Fibroblast of lung (primary cell): ENCODE results near the gene PER2. TPM values are rescaled to one million over a fixed set of nuclear protein-coding genes. Genes with fewer than 3 reads are reported as not detected.
"Not testable (repeated sequence)": the region's sequence is repeated elsewhere in the genome, so short reads cannot be mapped to it uniquely, and the experiment has no call there.

Experiments used
- DNase-seq, 2 donors: peaks; one replicate each; pipeline versions ENCODE4 v3.0.0 to v3.0.0-alpha.2; 2010; ENCODE audit warnings: low read depth in 2 of 2
- H2AFZ ChIP-seq: 2 replicates; pipeline ENCODE4 v1.5.1; 2012; ENCODE audit warnings: low read length, control low read depth, inconsistent platforms
- H3K27ac ChIP-seq: 2 replicates; pipeline ENCODE4 v1.5.1; 2011; ENCODE audit warnings: low read length, control low read depth; ENCODE audit not compliant: insufficient read depth
- H3K27me3 ChIP-seq: 2 replicates; pipeline ENCODE4 v1.5.1; 2011; ENCODE audit warnings: mild to moderate bottlenecking, low read length; ENCODE audit not compliant: control insufficient read depth, insufficient read depth
- H3K36me3 ChIP-seq: 2 replicates; pipeline ENCODE4 v1.5.1; 2011; ENCODE audit warnings: low read length; ENCODE audit not compliant: control insufficient read depth, insufficient read depth
- H3K4me1 ChIP-seq: 2 replicates; pipeline ENCODE4 v1.5.1; 2011; ENCODE audit warnings: low read length; ENCODE audit not compliant: control insufficient read depth, insufficient read depth; ENCODE audit errors: extremely low read depth
- H3K4me2 ChIP-seq: 2 replicates; pipeline ENCODE4 v1.5.1; 2011; ENCODE audit warnings: low read length, control low read depth; ENCODE audit not compliant: insufficient read depth; ENCODE audit errors: extremely low read depth
- H3K4me3 ChIP-seq, 4 experiments: fragments of 200-600 bp in 1 of 4; sonication (generic) in 1 of 4; replicated peaks in 1 of 4; 2 replicates each; pipeline ENCODE4 v1.5.1; 2011 to 2016; ENCODE audit warnings: low read length in 4 of 4, low read depth in 3 of 4, mild to moderate bottlenecking in 3 of 4, control low read depth in 2 of 4, inconsistent platforms in 1 of 4, mixed read lengths in 1 of 4; ENCODE audit not compliant: insufficient read depth in 1 of 4; ENCODE audit errors: control extremely low read depth in 1 of 4
- H3K79me2 ChIP-seq: 2 replicates; pipeline ENCODE4 v1.5.1; 2012; ENCODE audit warnings: mild to moderate bottlenecking, low read length, inconsistent platforms; ENCODE audit not compliant: control insufficient read depth, insufficient read depth
- H3K9ac ChIP-seq: 2 replicates; pipeline ENCODE4 v1.5.1; 2011; ENCODE audit warnings: mild to moderate bottlenecking, low read length, control low read depth; ENCODE audit not compliant: insufficient read depth
- H3K9me3 ChIP-seq: 2 replicates; pipeline ENCODE4 v1.5.1; 2012; ENCODE audit warnings: low read depth, low read length; ENCODE audit not compliant: control insufficient read depth, insufficient read depth
- H4K20me1 ChIP-seq: 2 replicates; pipeline ENCODE4 v1.5.1; 2011; ENCODE audit warnings: low read length; ENCODE audit not compliant: control insufficient read depth, insufficient read depth; ENCODE audit errors: extremely low read depth
- CTCF ChIP-seq, 2 donors: IDR thresholded peaks in 1 of 2; conservative IDR thresholded peaks in 1 of 2; 1 replicate in 1 of 2; 2 replicates in 1 of 2; pipeline ENCODE4 v1.5.1; 2011 to 2012; ENCODE audit warnings: low read length in 2 of 2, control low read depth in 1 of 2, inconsistent platforms in 1 of 2, low read depth in 1 of 2, mild to moderate bottlenecking in 1 of 2
- EZH2 ChIP-seq: IDR thresholded peaks from 2 replicates; pipeline ENCODE4 v1.5.1; 2012; ENCODE audit warnings: low read length, control low read depth, mild to moderate bottlenecking; ENCODE audit errors: missing control alignments
- polyA plus RNA-seq, 2 donors: library from polyadenylated mRNA; depleted of rRNA in 1 of 2; stranded (reverse) in 1 of 2; unstranded in 1 of 2; fragments of >200 nt; gene quantifications; 2 replicates each; pipeline ENCODE4 v1.2.1, GENCODE V29; 2011 to 2012; ENCODE audit warnings: missing spikeins in 1 of 2
- total RNA-seq: library from RNA; depleted of rRNA; stranded (reverse); fragments of >200 nt; gene quantifications from 2 replicates; pipeline ENCODE4 v1.2.1, GENCODE V29; 2014

The PER2 gene
- total and polyA plus RNA-seq, 2 donors (not counting 1 experiment from before 2014, with no cell fraction given) = 1.9 to 4.6 TPM

GRCh38 chr2:238313991-238314350 is 25.6 kb upstream of the PER2 start:
- Histone ChIP-seq H3K9me3 (no peaks in the 10 kb centered on the region), H3K36me3 (no peaks in the 10 kb centered on the region), H3K79me2 (no peaks in the 10 kb centered on the region), H2AFZ (no peak overlapping the region), H4K20me1 (no peaks in the 10 kb centered on the region), H3K9ac (no peak overlapping the region), H3K4me3 (no peak overlapping the region), H3K27me3 (no peaks in the 10 kb centered on the region), H3K27ac (no peak overlapping the region), H3K4me1 (no peaks in the 10 kb centered on the region), H3K4me2 (no peak overlapping the region)
- TF ChIP-seq CTCF (conservative IDR thresholded peaks at IDR 0.05 in 1 of 2, IDR thresholded peaks at IDR 0.05 in 1 of 2; ENCODE audit: low read depth in 1 of 2, low read length in 2 of 2) (no peak), EZH2 (no peak)
- no peak for DNase-seq

DNA sequence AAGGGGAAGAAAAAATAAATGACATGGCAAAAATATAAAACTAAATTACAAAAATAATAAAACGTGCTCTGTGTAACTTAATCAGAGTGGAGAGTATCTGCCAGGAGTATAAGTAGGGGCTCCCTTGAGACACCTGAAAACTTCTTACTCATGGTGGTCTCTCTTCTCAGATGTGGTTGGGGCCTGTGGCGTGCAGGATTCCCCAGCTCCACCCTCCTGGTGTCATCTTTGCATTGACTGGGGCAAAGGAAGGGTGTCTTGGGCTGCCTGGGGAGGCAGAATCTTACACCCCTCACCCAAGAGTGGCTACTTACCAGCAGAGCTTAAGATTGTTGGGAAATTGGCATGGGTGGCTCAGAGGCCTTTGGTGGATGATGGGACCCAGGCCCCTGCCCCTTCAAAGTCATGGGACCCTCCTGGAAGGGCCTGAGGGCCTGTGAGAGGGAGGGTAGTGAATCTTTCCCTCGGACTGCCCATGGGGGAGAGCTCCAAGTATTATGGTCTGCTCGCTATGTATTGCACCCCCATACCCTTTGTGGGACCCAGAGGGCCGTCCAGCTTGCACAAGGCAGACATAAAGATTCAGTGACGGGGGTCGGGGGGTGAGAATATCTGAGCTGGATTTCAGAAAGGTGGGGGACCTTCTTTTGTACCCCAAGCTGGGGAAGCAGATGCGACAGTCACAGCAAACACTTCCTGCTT is 25.0 kb upstream of the PER2 start:
- no peak for DNase-seq
- H3K27ac ChIP-seq = no peak overlapping the region
- no peak overlapping the region for H3K9ac ChIP-seq
- no peaks in the 10 kb centered on the region for H3K9me3 ChIP-seq
- no peaks in the 10 kb centered on the region for H3K27me3 ChIP-seq
- H3K4me2 ChIP-seq = no peak overlapping the region
- TF ChIP-seq CTCF (conservative IDR thresholded peaks at IDR 0.05 in 1 of 2, IDR thresholded peaks at IDR 0.05 in 1 of 2; ENCODE audit: low read depth in 1 of 2, low read length in 2 of 2) (no peak), EZH2 (no peak)
- no peaks in the 10 kb centered on the region for H3K36me3 ChIP-seq
- no peak overlapping the region for H2AFZ ChIP-seq
- H3K4me1 ChIP-seq = no peaks in the 10 kb centered on the region
- H4K20me1 ChIP-seq = no peaks in the 10 kb centered on the region
- H3K79me2 ChIP-seq = no peaks in the 10 kb centered on the region
- no peak overlapping the region for H3K4me3 ChIP-seq

GRCh38 chr2:238310721-238311120 is 22.3 kb upstream of the PER2 start:
- H2AFZ ChIP-seq, DNase-seq, H3K4me3 ChIP-seq, H3K27ac ChIP-seq, H3K27me3 ChIP-seq, H3K9ac ChIP-seq, H4K20me1 ChIP-seq, H3K36me3 ChIP-seq, H3K4me1 ChIP-seq, H3K4me2 ChIP-seq, H3K9me3 ChIP-seq, H3K79me2 ChIP-seq: not testable (repeated sequence)
